OCI-LY1 (cell line): ENCODE results near the gene ESM1.

Experiments
- EZH2 ChIP-seq: fragments of 200-600 bp; sonication (generic), shearing (Covaris generic); IDR thresholded peaks from 2 replicates; pipeline ENCODE4 v1.8.0; 2017; ENCODE audit warnings: borderline replicate concordance, mixed run types, mild to moderate bottlenecking, antibody characterized with exemption, low read length, moderate library complexity, mixed read lengths
- TF ChIP-seq, protein P1 (sequence below): fragments of 200-600 bp; sonication (generic), shearing (Covaris generic); IDR thresholded peaks from 2 replicates; pipeline ENCODE4 v1.5.1; 2017; ENCODE audit warnings: mild to moderate bottlenecking, antibody characterized with exemption, low read length, moderate library complexity, mixed read lengths

DNA sequence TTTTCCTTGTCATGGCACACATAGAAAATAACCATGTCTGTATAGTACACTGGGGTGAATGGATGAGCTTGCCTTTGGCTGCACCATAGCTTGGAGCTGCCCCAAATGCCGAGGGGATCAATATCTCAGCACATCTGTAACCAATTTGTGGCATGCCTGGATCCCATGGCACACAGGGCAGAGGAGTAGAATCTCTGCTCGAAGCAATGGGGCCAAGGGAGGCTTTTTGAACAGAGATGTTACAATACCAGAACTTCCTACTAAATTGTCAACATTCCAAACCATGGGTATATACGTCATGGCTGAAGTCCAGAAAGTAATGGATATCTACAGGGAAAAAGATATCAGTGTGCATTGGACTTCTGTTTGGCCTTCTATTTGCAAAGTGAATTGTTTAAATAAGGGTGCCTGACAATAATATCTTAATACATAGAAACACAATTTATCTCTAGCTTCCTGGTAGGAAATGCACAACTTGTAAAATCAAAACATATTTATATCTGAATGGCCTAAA is 39.0 kb downstream of the ESM1 start:
- TF ChIP-seq, protein P1, sequence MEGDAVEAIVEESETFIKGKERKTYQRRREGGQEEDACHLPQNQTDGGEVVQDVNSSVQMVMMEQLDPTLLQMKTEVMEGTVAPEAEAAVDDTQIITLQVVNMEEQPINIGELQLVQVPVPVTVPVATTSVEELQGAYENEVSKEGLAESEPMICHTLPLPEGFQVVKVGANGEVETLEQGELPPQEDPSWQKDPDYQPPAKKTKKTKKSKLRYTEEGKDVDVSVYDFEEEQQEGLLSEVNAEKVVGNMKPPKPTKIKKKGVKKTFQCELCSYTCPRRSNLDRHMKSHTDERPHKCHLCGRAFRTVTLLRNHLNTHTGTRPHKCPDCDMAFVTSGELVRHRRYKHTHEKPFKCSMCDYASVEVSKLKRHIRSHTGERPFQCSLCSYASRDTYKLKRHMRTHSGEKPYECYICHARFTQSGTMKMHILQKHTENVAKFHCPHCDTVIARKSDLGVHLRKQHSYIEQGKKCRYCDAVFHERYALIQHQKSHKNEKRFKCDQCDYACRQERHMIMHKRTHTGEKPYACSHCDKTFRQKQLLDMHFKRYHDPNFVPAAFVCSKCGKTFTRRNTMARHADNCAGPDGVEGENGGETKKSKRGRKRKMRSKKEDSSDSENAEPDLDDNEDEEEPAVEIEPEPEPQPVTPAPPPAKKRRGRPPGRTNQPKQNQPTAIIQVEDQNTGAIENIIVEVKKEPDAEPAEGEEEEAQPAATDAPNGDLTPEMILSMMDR, result no peak
- no peak for TF ChIP-seq EZH2
